GM12801 (cell line): ENCODE measurements around the gene SP4.

Source experiments
- TF ChIP-seq, protein P1 (sequence below): IDR thresholded peaks from one replicate; pipeline ENCODE4 v1.5.1; 2011; ENCODE audit warnings: control low read depth; ENCODE audit not compliant: insufficient read length; ENCODE audit errors: extremely low read depth

SP4 gene

DNA sequence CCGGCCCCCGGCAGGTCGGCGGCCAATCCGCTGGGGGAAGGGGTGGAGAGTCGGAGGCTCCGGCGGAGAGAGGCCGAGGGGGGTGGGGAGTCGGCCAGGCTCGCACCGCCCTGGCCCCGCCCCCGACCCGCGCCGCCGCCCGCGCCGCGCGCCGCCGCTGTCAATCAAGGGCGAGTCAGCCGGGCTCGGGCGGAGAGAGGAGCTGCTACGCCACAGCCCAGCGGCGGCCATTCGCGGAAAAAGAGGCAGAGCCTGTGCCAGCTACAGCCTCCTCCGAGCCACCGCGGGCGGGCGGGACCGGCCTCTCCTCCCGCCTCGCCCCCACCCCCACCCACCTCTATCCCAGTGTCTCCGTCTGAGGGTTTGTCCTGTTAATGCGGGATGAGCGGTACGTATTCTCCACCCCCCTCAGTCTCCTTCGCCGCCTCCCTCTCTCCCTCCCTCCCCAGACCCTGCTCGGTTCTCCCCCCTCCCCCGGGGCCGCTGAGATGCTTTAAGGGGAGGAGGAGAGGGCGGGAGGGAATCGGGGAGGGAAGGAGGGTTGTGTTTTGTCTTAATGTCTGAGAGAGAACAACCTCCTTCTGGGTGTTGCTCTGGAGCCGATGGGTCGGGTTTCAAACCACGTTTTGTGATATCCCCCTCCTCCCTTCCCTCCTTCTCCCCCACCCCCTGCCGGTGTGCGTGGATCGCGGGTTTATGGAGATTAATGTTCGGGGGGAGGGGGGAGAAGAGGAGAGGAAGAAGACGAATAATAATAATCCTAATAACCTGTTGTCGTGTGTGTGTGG, at the start of gene SP4:
Gene SP4, plus strand, starts transcription at position 213 of the 788 bp plus-strand sequence. Its CDS starts 169 bp downstream, at position 382.
- TF ChIP-seq, protein P1, sequence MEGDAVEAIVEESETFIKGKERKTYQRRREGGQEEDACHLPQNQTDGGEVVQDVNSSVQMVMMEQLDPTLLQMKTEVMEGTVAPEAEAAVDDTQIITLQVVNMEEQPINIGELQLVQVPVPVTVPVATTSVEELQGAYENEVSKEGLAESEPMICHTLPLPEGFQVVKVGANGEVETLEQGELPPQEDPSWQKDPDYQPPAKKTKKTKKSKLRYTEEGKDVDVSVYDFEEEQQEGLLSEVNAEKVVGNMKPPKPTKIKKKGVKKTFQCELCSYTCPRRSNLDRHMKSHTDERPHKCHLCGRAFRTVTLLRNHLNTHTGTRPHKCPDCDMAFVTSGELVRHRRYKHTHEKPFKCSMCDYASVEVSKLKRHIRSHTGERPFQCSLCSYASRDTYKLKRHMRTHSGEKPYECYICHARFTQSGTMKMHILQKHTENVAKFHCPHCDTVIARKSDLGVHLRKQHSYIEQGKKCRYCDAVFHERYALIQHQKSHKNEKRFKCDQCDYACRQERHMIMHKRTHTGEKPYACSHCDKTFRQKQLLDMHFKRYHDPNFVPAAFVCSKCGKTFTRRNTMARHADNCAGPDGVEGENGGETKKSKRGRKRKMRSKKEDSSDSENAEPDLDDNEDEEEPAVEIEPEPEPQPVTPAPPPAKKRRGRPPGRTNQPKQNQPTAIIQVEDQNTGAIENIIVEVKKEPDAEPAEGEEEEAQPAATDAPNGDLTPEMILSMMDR = no peak

DNA sequence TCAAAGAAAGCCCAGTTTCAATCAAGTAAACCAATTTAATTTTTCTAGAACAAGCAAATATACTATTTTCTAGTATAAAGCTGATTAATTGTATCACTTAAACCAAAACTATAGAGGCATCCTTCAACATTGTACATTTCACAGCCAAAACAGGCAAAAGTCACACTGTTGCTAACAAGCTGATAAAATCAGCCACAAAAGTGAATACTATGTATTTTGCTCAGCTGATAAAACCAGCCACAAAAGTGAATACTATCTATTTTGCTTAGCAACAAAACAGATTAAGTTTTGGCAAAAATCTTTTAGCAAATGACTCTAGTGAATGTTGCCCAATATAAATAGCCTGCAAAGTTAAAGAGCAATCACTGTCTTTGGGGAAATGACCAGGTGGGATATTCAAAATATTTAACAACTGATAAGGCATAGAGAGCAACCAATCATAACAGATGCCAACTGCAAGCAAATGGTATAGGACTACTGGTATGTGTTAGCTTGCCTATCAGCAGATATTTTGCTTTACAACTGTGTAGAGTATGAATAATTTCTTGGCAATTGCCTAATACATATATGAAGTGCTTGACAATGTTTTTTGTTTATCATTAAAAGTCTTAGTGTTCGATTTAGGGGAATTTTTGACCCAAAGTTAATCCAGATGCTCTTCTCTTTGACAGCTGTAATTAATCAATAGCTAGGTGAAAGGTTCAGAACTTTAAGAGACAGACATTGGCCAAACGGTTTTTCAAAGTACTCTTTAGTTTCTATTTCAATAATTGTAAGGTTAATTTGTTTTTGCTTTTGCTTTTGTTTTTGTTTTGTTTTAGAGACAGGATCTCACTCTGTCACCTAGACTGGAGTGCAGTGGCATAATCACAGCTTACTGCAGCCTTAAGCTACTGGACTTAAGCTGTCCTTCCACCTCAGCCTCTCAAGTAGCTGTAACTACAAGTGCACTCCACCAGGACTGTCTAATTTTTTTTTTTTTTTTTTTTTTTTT, 44.4 kb upstream of the SP4 start:
- TF ChIP-seq, protein P1 = no peak

- TF ChIP-seq, protein P1 = no peak
Observed at GRCh38 chr7:21393937-21394336, 33.9 kb upstream of the SP4 start.

- TF ChIP-seq, protein P1 = no peak
Observed at GRCh38 chr7:21401944-21402343, 25.9 kb upstream of the SP4 start.

DNA sequence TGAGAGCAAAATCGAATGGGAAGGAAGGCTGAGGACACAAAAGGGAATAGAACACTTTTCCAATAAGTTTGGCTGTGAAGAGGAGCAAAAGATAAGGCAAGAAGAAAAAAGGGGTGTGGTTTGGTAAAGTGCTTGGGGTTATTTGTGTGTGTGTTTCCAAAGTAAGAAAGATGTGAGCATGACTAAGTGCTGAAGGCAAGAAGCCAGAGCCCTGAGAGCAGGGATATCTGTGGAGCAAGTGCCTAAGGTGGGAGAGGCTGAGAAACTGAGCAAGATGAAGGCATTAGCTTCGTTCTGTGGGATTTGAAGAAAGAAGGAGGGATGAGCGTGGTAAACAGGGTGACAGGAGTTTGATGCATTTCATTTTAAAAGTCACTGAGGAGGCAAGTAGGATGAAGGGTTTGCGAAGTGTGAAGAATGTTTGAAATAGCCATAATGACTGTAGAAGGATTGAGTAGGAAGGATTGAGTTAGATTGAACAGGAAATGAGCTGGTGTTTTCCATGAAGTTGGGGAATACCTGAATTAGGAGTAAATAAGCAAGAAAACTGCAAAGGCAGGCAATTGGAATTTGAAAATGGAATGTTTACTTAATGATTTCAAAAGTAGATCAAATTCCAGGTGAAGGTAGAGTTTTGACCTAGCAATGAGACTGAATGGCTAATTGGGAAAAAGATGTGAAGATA, 19.9 kb upstream of the SP4 start:
- TF ChIP-seq, protein P1 = no peak

GRCh38 chr7:21408481-21408820, 19.4 kb upstream of the SP4 start:
- TF ChIP-seq, protein P1 = no peak

DNA sequence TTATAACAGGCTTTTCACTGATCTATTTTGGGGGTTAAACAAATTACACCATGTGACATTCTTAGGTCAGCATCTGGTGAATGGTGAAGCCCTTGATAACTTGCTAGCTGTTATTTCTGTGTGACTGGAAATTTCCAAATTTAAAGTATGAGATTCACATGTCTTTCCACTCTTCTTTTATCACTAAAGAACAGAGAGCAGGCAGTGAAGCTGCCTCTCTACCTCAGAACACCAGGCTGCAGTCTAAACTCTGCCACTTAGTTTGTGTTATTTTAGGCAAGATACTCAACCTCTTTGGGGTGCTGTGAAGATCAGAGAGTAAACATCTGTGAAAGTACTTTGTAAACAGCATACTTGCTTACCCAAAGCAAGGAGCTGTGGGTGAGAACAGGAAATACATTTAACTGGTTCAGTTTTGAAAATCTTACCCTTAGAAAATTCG, 15.5 kb upstream of the SP4 start:
- TF ChIP-seq, protein P1 = no peak
